ENCODE results near the gene RIMKLB.
A peak's percentile ranks its signal among the peaks of the same experiment; 100 is the strongest.

RIMKLB gene

DNA sequence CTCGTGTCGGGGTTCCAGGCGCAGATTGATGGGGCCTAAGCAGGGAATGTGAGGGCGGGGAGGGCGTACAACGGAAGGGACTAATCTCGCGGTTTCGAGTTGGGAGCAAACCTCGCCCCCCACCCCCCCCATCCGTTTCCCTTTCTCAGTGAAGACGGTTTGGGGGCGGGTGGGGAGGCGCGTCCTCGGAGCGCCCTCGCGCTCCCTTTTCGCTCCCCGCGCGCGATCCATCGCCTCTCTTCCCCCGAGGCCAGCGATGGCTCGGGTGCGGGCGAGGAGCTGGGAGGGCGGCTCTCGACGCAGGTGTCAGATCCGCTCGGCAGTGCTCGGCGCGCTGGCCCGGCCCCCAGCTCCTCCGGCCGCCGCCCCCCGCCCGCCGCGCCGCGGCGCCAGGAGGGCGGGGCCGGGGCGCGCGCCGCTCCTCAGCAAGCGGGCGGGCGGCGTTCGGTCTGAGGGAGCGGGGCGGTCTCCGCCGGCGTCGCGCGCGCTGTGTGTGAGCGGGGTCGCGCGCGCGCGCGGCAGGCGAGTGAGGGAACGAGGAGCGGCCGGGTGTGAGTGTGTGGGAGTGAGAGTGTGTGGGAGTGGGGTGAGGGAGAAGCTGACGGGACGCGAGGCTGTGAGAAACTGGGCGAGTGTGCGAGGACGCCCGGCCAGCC is at the start of gene RIMKLB:
Gene RIMKLB, plus strand, starts transcription at position 516 of the 656 bp plus-strand sequence. CDS start 15,876 bp downstream, outside the sequence.
- peak within 1 kb of the TSS; percentile 90 for H2AFZ ChIP-seq (ENCODE audit: low read length, unreplicated experiment)
- peak within 1 kb of the TSS; percentile 82 for H3K4me3 ChIP-seq (ENCODE audit: low read depth, low read length)

GRCh38 chr12:8648576-8649205 is 49.1 kb upstream of the RIMKLB start:
- no peak overlapping the region for H3K27ac ChIP-seq (ENCODE audit: low read depth, low read length)
- H3K27me3 ChIP-seq (ENCODE audit: insufficient read depth, low read length): 0 out of 2 replicates have a peak, but pooled peaks cover 12% of the 10 kb centered on the region
- no peak overlapping the region for H2AFZ ChIP-seq (ENCODE audit: low read length, unreplicated experiment)
- no peaks in the 10 kb centered on the region for H3K36me3 ChIP-seq (ENCODE audit: insufficient read depth, low read length)
- no peaks in the 10 kb centered on the region for H3K4me1 ChIP-seq (ENCODE audit: control insufficient read depth, insufficient read depth, low read length, unreplicated experiment)
- H3K4me3 ChIP-seq (ENCODE audit: low read depth, low read length): no peak overlapping the region
- no peaks in the 10 kb centered on the region for H3K79me2 ChIP-seq (ENCODE audit: control insufficient read depth, insufficient read depth, low read length, unreplicated experiment)

More for the DNA sequence above, at the start of gene RIMKLB:
- H3K79me2 ChIP-seq (ENCODE audit: control insufficient read depth, insufficient read depth, low read length, unreplicated experiment): peaks cover 32% of the 10 kb centered on the region
- peaks cover 8% of the 10 kb centered on the region for H3K4me1 ChIP-seq (ENCODE audit: control insufficient read depth, insufficient read depth, low read length, unreplicated experiment)
- no peaks in the 10 kb centered on the region for H3K27me3 ChIP-seq (ENCODE audit: insufficient read depth, low read length)
- no peaks in the 10 kb centered on the region for H3K36me3 ChIP-seq (ENCODE audit: insufficient read depth, low read length)
- peak within 1 kb of the TSS; percentile 62; the same call in 1 of the 2 replicates for H3K27ac ChIP-seq (ENCODE audit: low read depth, low read length)

DNA sequence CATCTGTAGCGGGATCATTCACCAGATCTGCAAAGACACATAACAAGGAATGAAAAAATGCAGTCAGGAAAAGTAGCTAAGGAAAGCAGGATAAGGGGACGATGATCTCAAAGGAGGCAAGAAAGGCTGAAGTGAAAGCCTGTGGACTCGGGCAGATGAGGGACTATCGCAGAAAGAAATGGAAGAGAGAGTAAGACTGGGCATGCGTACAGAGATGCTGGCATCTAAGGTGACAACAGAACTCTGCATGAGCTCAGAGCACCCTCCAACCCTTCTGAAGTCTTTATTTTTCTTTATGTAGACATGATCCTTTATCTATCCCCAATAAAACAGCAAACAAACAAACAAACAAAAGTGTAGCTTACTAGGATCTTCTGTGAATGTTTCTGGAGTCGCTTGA is 42.4 kb upstream of the RIMKLB start:
- Histone ChIP-seq H3K36me3 (ENCODE audit: insufficient read depth, low read length) (no peaks in the 10 kb centered on the region), H3K79me2 (ENCODE audit: control insufficient read depth, insufficient read depth, low read length, unreplicated experiment) (no peaks in the 10 kb centered on the region), H3K4me3 (ENCODE audit: low read depth, low read length) (no peak overlapping the region), H3K27ac (ENCODE audit: low read depth, low read length) (no peak overlapping the region), H2AFZ (ENCODE audit: low read length, unreplicated experiment) (no peak overlapping the region), H3K4me1 (ENCODE audit: control insufficient read depth, insufficient read depth, low read length, unreplicated experiment) (no peaks in the 10 kb centered on the region), H3K27me3 (ENCODE audit: insufficient read depth, low read length) (no peaks in the 10 kb centered on the region)

DNA sequence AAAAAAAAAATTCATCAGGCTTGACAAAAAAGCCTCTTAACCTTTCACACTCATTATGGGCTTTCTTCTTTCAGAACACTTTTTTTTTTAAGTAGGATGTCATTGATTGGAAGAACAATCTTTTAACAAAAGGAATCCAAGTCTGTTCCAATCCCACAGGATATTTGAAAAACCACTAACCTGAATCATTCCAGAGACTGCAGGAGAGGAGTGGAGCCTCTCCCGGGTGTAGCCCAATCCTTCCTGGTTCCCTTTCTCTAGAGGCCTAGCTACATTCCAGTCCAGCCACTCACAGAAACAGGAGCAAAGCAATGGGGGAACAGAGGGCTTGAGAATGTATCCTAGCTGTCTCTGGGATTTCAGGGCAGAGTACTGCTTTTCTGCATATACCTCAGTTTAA is 39.4 kb upstream of the RIMKLB start:
- Histone ChIP-seq H2AFZ (ENCODE audit: low read length, unreplicated experiment) (peak overlapping the region; percentile 84), H3K79me2 (ENCODE audit: control insufficient read depth, insufficient read depth, low read length, unreplicated experiment) (no peaks in the 10 kb centered on the region), H3K4me3 (ENCODE audit: low read depth, low read length) (no peak overlapping the region), H3K27ac (ENCODE audit: low read depth, low read length) (peak overlapping the region; percentile 29; the same call in 1 of the 2 replicates), H3K27me3 (ENCODE audit: insufficient read depth, low read length) (no peaks in the 10 kb centered on the region), H3K4me1 (ENCODE audit: control insufficient read depth, insufficient read depth, low read length, unreplicated experiment) (no peaks in the 10 kb centered on the region), H3K36me3 (ENCODE audit: insufficient read depth, low read length) (no peaks in the 10 kb centered on the region)

GRCh38 chr12:8661016-8661415 is 36.8 kb upstream of the RIMKLB start:
- H3K36me3 ChIP-seq (ENCODE audit: insufficient read depth, low read length): no peaks in the 10 kb centered on the region
- no peaks in the 10 kb centered on the region for H3K4me1 ChIP-seq (ENCODE audit: control insufficient read depth, insufficient read depth, low read length, unreplicated experiment)
- H3K4me3 ChIP-seq (ENCODE audit: low read depth, low read length): no peak overlapping the region
- H3K27ac ChIP-seq (ENCODE audit: low read depth, low read length): no peak overlapping the region
- H2AFZ ChIP-seq (ENCODE audit: low read length, unreplicated experiment): no peak overlapping the region
- H3K79me2 ChIP-seq (ENCODE audit: control insufficient read depth, insufficient read depth, low read length, unreplicated experiment): no peaks in the 10 kb centered on the region
- no peaks in the 10 kb centered on the region for H3K27me3 ChIP-seq (ENCODE audit: insufficient read depth, low read length)

DNA sequence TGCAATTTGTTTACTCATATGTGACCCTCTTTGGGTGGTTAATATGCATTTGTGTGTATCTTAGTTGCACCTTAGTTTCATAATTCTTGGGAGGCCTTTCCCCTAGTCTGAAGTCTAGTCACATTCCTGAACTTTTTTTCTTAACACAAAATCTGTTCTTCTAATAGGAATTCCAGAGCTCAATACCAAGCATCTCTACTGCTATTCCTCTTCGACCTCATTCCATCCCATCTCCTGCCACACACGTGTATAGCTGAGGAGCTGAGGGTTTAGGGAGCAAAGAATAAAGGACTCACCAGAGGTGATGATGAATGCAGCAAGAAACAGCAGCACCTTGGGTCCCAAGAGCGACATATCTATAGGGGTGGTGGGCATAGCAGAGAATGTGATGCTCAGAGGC is 36.0 kb upstream of the RIMKLB start:
- H3K79me2 ChIP-seq (ENCODE audit: control insufficient read depth, insufficient read depth, low read length, unreplicated experiment): no peaks in the 10 kb centered on the region
- no peaks in the 10 kb centered on the region for H3K4me1 ChIP-seq (ENCODE audit: control insufficient read depth, insufficient read depth, low read length, unreplicated experiment)
- H3K36me3 ChIP-seq (ENCODE audit: insufficient read depth, low read length): no peaks in the 10 kb centered on the region
- no peak overlapping the region for H3K27ac ChIP-seq (ENCODE audit: low read depth, low read length)
- no peaks in the 10 kb centered on the region for H3K27me3 ChIP-seq (ENCODE audit: insufficient read depth, low read length)
- H3K4me3 ChIP-seq (ENCODE audit: low read depth, low read length): no peak overlapping the region
- H2AFZ ChIP-seq (ENCODE audit: low read length, unreplicated experiment): no peak overlapping the region

DNA sequence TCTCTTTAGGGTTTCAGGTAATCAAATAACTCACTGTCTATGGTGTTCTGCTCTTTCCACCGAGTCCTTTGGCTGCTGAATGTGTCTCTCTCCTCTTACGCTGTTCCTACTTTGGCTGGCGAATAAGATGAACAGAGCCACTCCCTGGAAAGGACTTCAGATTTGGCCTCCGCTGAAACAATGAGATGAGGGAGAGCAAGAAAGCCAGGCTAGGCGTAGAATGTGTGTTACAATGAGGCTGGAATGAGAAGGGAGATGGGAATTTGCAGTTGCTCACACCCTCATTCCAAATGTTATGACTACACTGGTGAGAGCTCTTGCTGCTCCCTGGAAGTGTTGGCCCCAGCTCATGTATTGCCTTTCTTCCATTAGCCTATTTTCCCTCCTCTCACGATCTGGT is 35.2 kb upstream of the RIMKLB start, which contains the start of gene MFAP5:
Gene MFAP5, minus strand, starts transcription at position 234 of the 400 bp plus-strand sequence. CDS start 722 bp downstream, outside the sequence.
- no peaks in the 10 kb centered on the region for H3K4me1 ChIP-seq (ENCODE audit: control insufficient read depth, insufficient read depth, low read length, unreplicated experiment)
- no peaks in the 10 kb centered on the region for H3K36me3 ChIP-seq (ENCODE audit: insufficient read depth, low read length)
- no peak within 1 kb of the TSS for H3K27ac ChIP-seq (ENCODE audit: low read depth, low read length)
- no peaks in the 10 kb centered on the region for H3K79me2 ChIP-seq (ENCODE audit: control insufficient read depth, insufficient read depth, low read length, unreplicated experiment)
- H2AFZ ChIP-seq (ENCODE audit: low read length, unreplicated experiment): peak within 1 kb of the TSS; percentile 65
- H3K4me3 ChIP-seq (ENCODE audit: low read depth, low read length): no peak within 1 kb of the TSS
- H3K27me3 ChIP-seq (ENCODE audit: insufficient read depth, low read length): no peaks in the 10 kb centered on the region

GRCh38 chr12:8664228-8664913 is 33.4 kb upstream of the RIMKLB start:
- no peaks in the 10 kb centered on the region for H3K4me1 ChIP-seq (ENCODE audit: control insufficient read depth, insufficient read depth, low read length, unreplicated experiment)
- no peak overlapping the region for H3K4me3 ChIP-seq (ENCODE audit: low read depth, low read length)
- no peak overlapping the region for H3K27ac ChIP-seq (ENCODE audit: low read depth, low read length)
- no peaks in the 10 kb centered on the region for H3K27me3 ChIP-seq (ENCODE audit: insufficient read depth, low read length)
- no peaks in the 10 kb centered on the region for H3K79me2 ChIP-seq (ENCODE audit: control insufficient read depth, insufficient read depth, low read length, unreplicated experiment)
- no peak overlapping the region for H2AFZ ChIP-seq (ENCODE audit: low read length, unreplicated experiment)
- no peaks in the 10 kb centered on the region for H3K36me3 ChIP-seq (ENCODE audit: insufficient read depth, low read length)

- Histone ChIP-seq H3K27ac (ENCODE audit: low read depth, low read length) (no peak overlapping the region), H3K79me2 (ENCODE audit: control insufficient read depth, insufficient read depth, low read length, unreplicated experiment) (no peaks in the 10 kb centered on the region), H3K4me3 (ENCODE audit: low read depth, low read length) (no peak overlapping the region), H3K27me3 (ENCODE audit: insufficient read depth, low read length) (no peaks in the 10 kb centered on the region), H2AFZ (ENCODE audit: low read length, unreplicated experiment) (no peak overlapping the region), H3K36me3 (ENCODE audit: insufficient read depth, low read length) (no peaks in the 10 kb centered on the region), H3K4me1 (ENCODE audit: control insufficient read depth, insufficient read depth, low read length, unreplicated experiment) (no peaks in the 10 kb centered on the region)
Measured at GRCh38 chr12:8665759-8666158, 32.0 kb upstream of the RIMKLB start.

GRCh38 chr12:8667270-8667669 is 30.5 kb upstream of the RIMKLB start:
- no peaks in the 10 kb centered on the region for H3K27me3 ChIP-seq (ENCODE audit: insufficient read depth, low read length)
- no peaks in the 10 kb centered on the region for H3K4me1 ChIP-seq (ENCODE audit: control insufficient read depth, insufficient read depth, low read length, unreplicated experiment)
- no peak overlapping the region for H2AFZ ChIP-seq (ENCODE audit: low read length, unreplicated experiment)
- H3K4me3 ChIP-seq (ENCODE audit: low read depth, low read length): no peak overlapping the region
- H3K36me3 ChIP-seq (ENCODE audit: insufficient read depth, low read length): no peaks in the 10 kb centered on the region
- H3K27ac ChIP-seq (ENCODE audit: low read depth, low read length): no peak overlapping the region
- no peaks in the 10 kb centered on the region for H3K79me2 ChIP-seq (ENCODE audit: control insufficient read depth, insufficient read depth, low read length, unreplicated experiment)
